B cell (primary cell): Measurements from ENCODE around the gene QRICH2. TPM values are rescaled to one million over a fixed set of nuclear protein-coding genes. Genes with fewer than 3 reads are reported as not detected.

Source experiments
- ATAC-seq: fragments of 200-7000 bp; cut with Tn5 transposase; one replicate; pipeline ENCODE4 v1.10.0; 2021; ENCODE audit warnings: low read depth, mild to moderate bottlenecking, moderate number of reproducible peaks, moderate library complexity
- CTCF ChIA-PET: fragments of 350-600 bp; sonication (Branson Sonifier 250); formaldehyde crosslinking; loops from one replicate; lab custom pipeline; 2021; ENCODE audit warnings: antibody characterized with exemption, inconsistent platforms; lab: Charles Lee
- POLR2A ChIA-PET: fragments of 350-600 bp; sonication (Branson Sonifier 250); formaldehyde crosslinking; loops from one replicate; lab custom pipeline; 2021; ENCODE audit warnings: antibody characterized with exemption; lab: Charles Lee
- DNase-seq: peaks from one replicate; pipeline ENCODE4 v3.0.0; 2013
- H2AFZ ChIP-seq: 2 replicates; pipeline ENCODE4 v1.6.1; 2012; ENCODE audit warnings: mild to moderate bottlenecking, low read depth, low read length; ENCODE audit not compliant: insufficient read depth, poor library complexity, severe bottlenecking
- H3K27ac ChIP-seq, 2 donors: 1 replicate in 1 of 2; 2 replicates in 1 of 2; pipeline ENCODE4 v1.5.1; 2012 to 2013; ENCODE audit warnings: low read length in 2 of 2, mild to moderate bottlenecking in 2 of 2, moderate library complexity in 1 of 2
- H3K27me3 ChIP-seq, 4 experiments: fragments of 200-600 bp in 1 of 4; sonication (generic) in 1 of 4; replicated peaks in 1 of 4; 1 replicate in 2 of 4; 2 replicates in 2 of 4; pipeline versions ENCODE4 v1.6.1 to v1.7.0; 2013 to 2016; ENCODE audit warnings: low read length in 3 of 4, mild to moderate bottlenecking in 2 of 4, mixed read lengths in 1 of 4, moderate library complexity in 1 of 4; ENCODE audit not compliant: insufficient read depth in 4 of 4, control insufficient read depth in 3 of 4; ENCODE audit errors: control extremely low read depth in 1 of 4
- H3K36me3 ChIP-seq, 2 experiments: replicated peaks in 1 of 2; 1 replicate in 1 of 2; 2 replicates in 1 of 2; pipeline versions ENCODE4 v1.6.1 to v1.7.1; 2013; ENCODE audit warnings: low read length in 1 of 2; ENCODE audit not compliant: insufficient read depth in 2 of 2, control insufficient read depth in 1 of 2; ENCODE audit errors: control extremely low read depth in 1 of 2, extremely low read depth in 1 of 2
- H3K4me1 ChIP-seq, 2 donors: fragments of 200-600 bp in 1 of 2; sonication (generic) in 1 of 2; 1 replicate in 1 of 2; 2 replicates in 1 of 2; pipeline versions ENCODE4 v1.5.1 to v1.6.1; 2013 to 2017; ENCODE audit warnings: low read length in 2 of 2; ENCODE audit not compliant: control insufficient read depth in 2 of 2, insufficient read depth in 2 of 2
- H3K4me2 ChIP-seq: replicated peaks from 2 replicates; pipeline ENCODE3; 2012; ENCODE audit warnings: mild to moderate bottlenecking, low read depth, low read length; ENCODE audit not compliant: poor library complexity, severe bottlenecking
- H3K4me3 ChIP-seq, 5 experiments: fragments of 200-600 bp in 1 of 5; sonication (generic) in 1 of 5; 1 replicate in 3 of 5; 2 replicates in 2 of 5; pipeline versions ENCODE4 v1.5.1 to v1.7.0; 2011 to 2016; ENCODE audit warnings: low read length in 4 of 5, mild to moderate bottlenecking in 4 of 5, low read depth in 2 of 5, control low read depth in 1 of 5, moderate library complexity in 1 of 5; ENCODE audit not compliant: insufficient read depth in 1 of 5; ENCODE audit errors: control extremely low read depth in 1 of 5, extremely low read depth in 1 of 5
- H3K79me2 ChIP-seq: fragments of 200-600 bp; sonication (generic); one replicate; pipeline ENCODE4 v1.6.0; 2016; ENCODE audit warnings: low read length; ENCODE audit not compliant: control insufficient read depth, insufficient read depth
- H3K9ac ChIP-seq: fragments of 200-600 bp; sonication (generic); 2 replicates; pipeline ENCODE4 v1.6.1; 2017; ENCODE audit warnings: mild to moderate bottlenecking, low read length, moderate library complexity
- H3K9me3 ChIP-seq, 3 donors: one replicate each; pipeline versions ENCODE4 v1.6.1 to v1.7.1; 2013; ENCODE audit warnings: low read length in 2 of 3; ENCODE audit not compliant: control insufficient read depth in 2 of 3, insufficient read depth in 1 of 3; ENCODE audit errors: control extremely low read depth in 1 of 3
- H4K20me1 ChIP-seq: 2 replicates; pipeline ENCODE4 v1.6.0; 2012; ENCODE audit warnings: mild to moderate bottlenecking, low read length; ENCODE audit not compliant: insufficient read depth, control insufficient read depth, poor library complexity, severe bottlenecking
- H3K27ac Mint-ChIP-seq: one replicate; pipeline ENCODE4 v1.8.0; 2021; ENCODE audit warnings: mixed read lengths
- H3K27me3 Mint-ChIP-seq: one replicate; pipeline ENCODE4 v1.8.0; 2021; ENCODE audit warnings: mixed read lengths
- H3K4me1 Mint-ChIP-seq: one replicate; pipeline ENCODE4 v1.8.0; 2021; ENCODE audit warnings: mixed read lengths
- H3K4me3 Mint-ChIP-seq: one replicate; pipeline ENCODE4 v1.8.0; 2021; ENCODE audit warnings: mixed read lengths
- H3K9me3 Mint-ChIP-seq: one replicate; pipeline ENCODE4 v1.8.0; 2022; ENCODE audit warnings: mixed read lengths; ENCODE audit not compliant: insufficient read depth
- CTCF ChIP-seq: fragments of 200-600 bp; IDR thresholded peaks from one replicate; pipeline ENCODE4 v1.8.0; 2022; ENCODE audit warnings: antibody characterized with exemption, mild to moderate bottlenecking
- EZH2 ChIP-seq: IDR thresholded peaks from 2 replicates; pipeline ENCODE4 v1.6.1; 2012; ENCODE audit warnings: borderline replicate concordance, low read depth, mild to moderate bottlenecking, moderate library complexity, low read length; ENCODE audit not compliant: insufficient read depth, poor library complexity, severe bottlenecking
- WGBS: methylation state at CpG from one replicate; pipeline ENCODE4 v1.1.5; 2013; ENCODE audit warnings: missing lambda C conversion rate; ENCODE audit not compliant: insufficient coverage; 5-methylcytosine and 5-hydroxymethylcytosine counted together
- intact Hi-C: fragments of 100-400 bp; cut with micrococcal nuclease; formaldehyde crosslinking; loops from one replicate; pipeline ENCODE4 v1.10.0; 2022
- polyA plus RNA-seq: library from polyadenylated mRNA; depleted of rRNA; stranded (reverse); fragments of >200 nt; gene quantifications from 2 replicates; pipeline ENCODE4 v1.2.3, GENCODE V29; 2012
- total RNA-seq, 2 donors: library from RNA; stranded (reverse); fragments of 120-200 nt in 1 of 2; gene quantifications; 1 replicate in 1 of 2; 2 replicates in 1 of 2; pipeline versions ENCODE4 v1.2.3 to v1.2.4, GENCODE V29; 2013 to 2022

The QRICH2 gene
- total and polyA plus RNA-seq, 2 donors (not counting 1 experiment from before 2014, with no cell fraction given) = 4.4 to 4.5 TPM

DNA sequence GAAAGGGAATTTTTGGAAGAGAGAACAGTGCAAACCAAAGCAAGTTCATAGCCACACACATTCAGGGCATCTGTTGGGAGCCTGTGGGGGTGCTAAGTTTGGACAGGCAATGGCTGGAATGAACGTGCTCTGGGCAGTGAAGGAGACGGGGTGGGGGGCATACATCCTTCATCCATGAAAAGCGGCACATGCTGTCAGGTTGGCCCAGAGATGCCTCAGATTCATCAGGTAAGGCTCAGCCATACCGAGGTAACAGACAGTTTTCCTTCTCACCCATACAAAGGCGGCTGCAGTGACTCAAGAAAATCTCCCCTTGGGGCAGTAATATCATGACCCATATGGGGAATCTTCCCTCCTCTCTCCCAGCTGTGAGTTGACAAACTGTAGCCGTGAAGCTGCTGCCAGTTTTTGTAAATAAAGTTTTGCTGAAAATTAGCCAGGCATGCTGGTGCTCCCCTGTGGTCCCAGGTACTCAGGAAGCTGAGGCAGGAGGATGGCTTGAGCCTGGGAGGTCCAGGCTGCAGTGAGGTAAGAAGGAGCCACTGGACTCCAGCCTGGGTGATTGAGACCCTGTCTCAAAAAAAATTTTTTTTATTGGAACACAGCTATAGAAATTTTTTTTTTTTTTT, 52.2 kb downstream of the QRICH2 start:
- no peak overlapping the region for H3K9ac ChIP-seq
- Mint-ChIP-seq H3K4me3 (no peak overlapping the region), H3K27me3 (no peaks in the 10 kb centered on the region), H3K9me3 (no peaks in the 10 kb centered on the region), H3K27ac (no peak overlapping the region), H3K4me1 (peaks cover 48% of the 10 kb centered on the region)
- H3K4me1 ChIP-seq = peaks cover 38 to 39% of the 10 kb centered on the region in 2 donors
- TF ChIP-seq CTCF = no peak
- no peak for TF ChIP-seq EZH2
- no peak overlapping the region for H3K27ac ChIP-seq
- H3K4me3 ChIP-seq = no peak overlapping the region
- peaks cover 0 to 3% (median 0%) of the 10 kb centered on the region in 3 donors for H3K9me3 ChIP-seq
- 100% methylated on average over 3 of the region's 6 CpGs for WGBS
- H3K27me3 ChIP-seq = no peaks in the 10 kb centered on the region
- H2AFZ ChIP-seq = no peak overlapping the region
- H3K79me2 ChIP-seq = no peaks in the 10 kb centered on the region
- no peaks in the 10 kb centered on the region for H3K36me3 ChIP-seq
- DNase-seq = no peak
- intact Hi-C loops = no loop called here
- H3K4me2 ChIP-seq = no peak overlapping the region
- CTCF ChIA-PET = interaction anchor here (0.8 to 1.3 kb wide), 3 partner anchors 9 to 24 kb away, joined by 3 to 5 read pairs (median 3); partner anchors contain the start of gene UBALD2
- POLR2A ChIA-PET = no interaction called here
- no peaks in the 10 kb centered on the region for H4K20me1 ChIP-seq
- no peak for ATAC-seq

DNA sequence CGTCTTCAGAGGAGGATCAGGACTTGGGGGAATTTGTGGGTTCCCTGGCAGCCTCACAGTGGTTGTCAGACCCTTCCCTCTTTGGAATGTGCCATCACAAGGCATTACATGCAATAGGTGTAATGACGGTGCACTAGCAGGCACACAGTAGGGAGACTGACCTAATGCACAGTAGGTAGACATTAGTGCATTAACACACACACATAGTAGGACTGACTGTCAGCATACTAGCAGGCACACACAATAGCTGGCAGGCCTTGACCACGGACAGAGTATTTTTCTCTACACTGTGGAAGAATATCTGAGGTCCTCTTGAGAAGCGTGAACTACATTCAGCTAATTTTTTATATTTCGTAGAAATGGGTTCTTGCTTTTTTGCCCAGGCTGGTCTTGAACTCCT, 53.8 kb downstream of the QRICH2 start:
- no peak for DNase-seq
- H4K20me1 ChIP-seq = no peaks in the 10 kb centered on the region
- no peaks in the 10 kb centered on the region for H3K36me3 ChIP-seq
- peaks cover 23 to 24% of the 10 kb centered on the region in 2 donors for H3K4me1 ChIP-seq
- peak overlapping the region; percentile 46 for H3K27ac Mint-ChIP-seq
- WGBS = 97% methylated on average over 5 of the region's 5 CpGs
- H3K27me3 ChIP-seq = no peaks in the 10 kb centered on the region
- no peak overlapping the region for H3K4me3 ChIP-seq
- intact Hi-C loops = no loop called here
- CTCF ChIA-PET = interaction anchor here (0.6 to 1.2 kb wide), 2 partner anchors 9 to 137 kb away, joined by 3 read pairs; no protein-coding TSS in a partner anchor
- ATAC-seq = no peak
- no peaks in the 10 kb centered on the region for H3K79me2 ChIP-seq
- no peak overlapping the region for H3K9ac ChIP-seq
- H3K27ac ChIP-seq = no peak overlapping the region
- POLR2A ChIA-PET = no interaction called here
- TF ChIP-seq CTCF = no peak
- TF ChIP-seq EZH2 = no peak
- no peaks in the 10 kb centered on the region for H3K9me3 Mint-ChIP-seq
- peaks cover 0 to 3% (median 0%) of the 10 kb centered on the region in 3 donors for H3K9me3 ChIP-seq
- no peak overlapping the region for H3K4me2 ChIP-seq
- no peak overlapping the region for H3K4me3 Mint-ChIP-seq
- H3K4me1 Mint-ChIP-seq = peaks cover 33% of the 10 kb centered on the region
- H2AFZ ChIP-seq = no peak overlapping the region
- H3K27me3 Mint-ChIP-seq = no peaks in the 10 kb centered on the region
